GM18499 (cell line): ENCODE data around the gene DENND6A.
A peak's percentile ranks its signal among the peaks of the same experiment; 100 is the strongest.
"Not testable (repeated sequence)": the region's sequence is repeated elsewhere in the genome, so short reads cannot be mapped to it uniquely, and the experiment has no call there.

Source experiments
- ATAC-seq: cut with Tn5 transposase; IDR thresholded peaks from one replicate; pipeline ENCODE4 v1.9.1; 2021; ENCODE audit warnings: moderate number of reproducible peaks; ENCODE audit not compliant: insufficient read depth, unreplicated experiment

DENND6A gene

GRCh38 chr3:57692396-57693147, at the start of gene DENND6A:
DENND6A (minus strand) TSS chr3:57693077; CDS start chr3:57693018, 59 bp downstream.
- peak; percentile 49 for ATAC-seq

GRCh38 chr3:57740027-57740426, 47.1 kb upstream of the DENND6A start:
- ATAC-seq: no peak

- ATAC-seq: no peak
Observed at GRCh38 chr3:57738391-57738790, 45.5 kb upstream of the DENND6A start.

GRCh38 chr3:57737840-57738239, 45.0 kb upstream of the DENND6A start:
- no peak for ATAC-seq

- no peak for ATAC-seq
Observed at GRCh38 chr3:57735405-57735804, 42.5 kb upstream of the DENND6A start.

- no peak for ATAC-seq
Observed at GRCh38 chr3:57733790-57734189, 40.9 kb upstream of the DENND6A start.

- ATAC-seq: no peak
Observed at GRCh38 chr3:57731311-57731710, 38.4 kb upstream of the DENND6A start.

- no peak for ATAC-seq
Observed at GRCh38 chr3:57730682-57731081, 37.8 kb upstream of the DENND6A start.

- ATAC-seq: no peak
Observed at GRCh38 chr3:57729334-57730045, 36.6 kb upstream of the DENND6A start.

- ATAC-seq: no peak
Observed at GRCh38 chr3:57727106-57727505, 34.2 kb upstream of the DENND6A start.

GRCh38 chr3:57726397-57726796, 33.5 kb upstream of the DENND6A start:
- ATAC-seq: no peak

- ATAC-seq: no peak
Observed at GRCh38 chr3:57718118-57718517, 25.2 kb upstream of the DENND6A start.

- no peak for ATAC-seq
Observed at GRCh38 chr3:57717205-57717868, 24.5 kb upstream of the DENND6A start.

- no peak for ATAC-seq
Observed at GRCh38 chr3:57715686-57716085, 22.8 kb upstream of the DENND6A start.

- no peak for ATAC-seq
Observed at GRCh38 chr3:57709559-57709958, 16.7 kb upstream of the DENND6A start.

- no peak for ATAC-seq
Observed at GRCh38 chr3:57709031-57709430, 16.2 kb upstream of the DENND6A start.

- ATAC-seq: no peak
Observed at GRCh38 chr3:57706462-57706861, 13.6 kb upstream of the DENND6A start.

- not testable (repeated sequence) for ATAC-seq
Observed at GRCh38 chr3:57705351-57705750, 12.5 kb upstream of the DENND6A start.

GRCh38 chr3:57701781-57702180, 8.9 kb upstream of the DENND6A start:
- no peak for ATAC-seq

- no peak for ATAC-seq
Observed at GRCh38 chr3:57700737-57701136, 7.9 kb upstream of the DENND6A start.

GRCh38 chr3:57699591-57699990, 6.7 kb upstream of the DENND6A start:
- ATAC-seq: no peak
